Naive B cell (primary cell): Measurements from ENCODE around the gene DRAXIN. TPM values are rescaled to one million over a fixed set of nuclear protein-coding genes. Genes with fewer than 3 reads are reported as not detected.

ENCODE experiments used
- polyA plus RNA-seq, 6 donors: library from polyadenylated mRNA; unstranded; fragments of 300-500 nt; fragmentation: Illumina TruSeq; gene quantifications; one replicate each; pipeline ENCODE4 v1.2.3, GENCODE V29; 2021; ENCODE audit warnings: low read depth in 6 of 6

The DRAXIN gene
- polyA plus RNA-seq, 6 donors from 2014 or later = 0.04 to 0.09 (median 0.09) TPM; not detected in 1

Other genes starting within 250 kb of the DRAXIN start
- under 1 TPM in 4 of 6 donors, not detected in 2; 0.05 to 0.09 (median 0.05) TPM for gene DISP3, start 212.6 kb upstream of the DRAXIN start, polyA plus RNA-seq
- gene FBXO2, start 37.3 kb upstream of the DRAXIN start, polyA plus RNA-seq = 1 to 10 TPM; 5.8 to 10.0 (median 6.6) TPM
- 10 to 100 TPM in 4 of 6 donors, 1 to 10 TPM in 2; 7.0 to 15.2 (median 11.2) TPM for gene FBXO44, start 36.8 kb upstream of the DRAXIN start, polyA plus RNA-seq
- gene FBXO6, start 27.5 kb upstream of the DRAXIN start, polyA plus RNA-seq = 10 to 100 TPM; 14.1 to 28.6 (median 17.8) TPM
- gene MAD2L2, start 10.6 kb upstream of the DRAXIN start, polyA plus RNA-seq = 10 to 100 TPM; 43.6 to 75.4 (median 56.2) TPM
- gene AGTRAP, start 44.4 kb downstream of the DRAXIN start, polyA plus RNA-seq = 10 to 100 TPM; 37.7 to 51.6 (median 46.5) TPM
- 1 to 10 TPM in 1 of 6 donors, not detected in 5; 2.9 TPM for gene C1orf167, start 70.5 kb downstream of the DRAXIN start, polyA plus RNA-seq
- 10 to 100 TPM in 5 of 6 donors, 1 to 10 TPM in 1; 8.8 to 26.8 (median 18.9) TPM for gene MTHFR, start 114.3 kb downstream of the DRAXIN start, polyA plus RNA-seq
- gene CLCN6, start 114.5 kb downstream of the DRAXIN start, polyA plus RNA-seq = 10 to 100 TPM in 2 of 6 donors, 1 to 10 TPM in 4; 1.9 to 19.0 (median 9.1) TPM
- not detected for gene NPPA, start 156.1 kb downstream of the DRAXIN start, polyA plus RNA-seq
- gene NPPB, start 167.2 kb downstream of the DRAXIN start, polyA plus RNA-seq = not detected
- 10 to 100 TPM; 36.9 to 70.6 (median 62.5) TPM for gene KIAA2013, start 234.7 kb downstream of the DRAXIN start, polyA plus RNA-seq
- gene PLOD1, start 243.0 kb downstream of the DRAXIN start, polyA plus RNA-seq = 10 to 100 TPM in 1 of 6 donors, 1 to 10 TPM in 5; 4.9 to 10.4 (median 6.6) TPM